HCT116 (cell line): ENCODE measurements around the gene IL1RAPL1. TPM values are rescaled to one million over a fixed set of nuclear protein-coding genes. Genes with fewer than 3 reads are reported as not detected.

Experiments
- ATAC-seq: fragments of 200-7000 bp; cut with Tn5 transposase; 2 replicates; pipeline ENCODE4 v1.9.1; 2020; ENCODE audit warnings: mild to moderate bottlenecking, moderate library complexity
- BruUV-seq: library from RNA; stranded (reverse); fragments of 400-500 nt; replicated peaks from 2 replicates; lab custom pipeline; 2021; lab: Mats Ljungman, UMichigan
- CTCF ChIA-PET: fragments of 300-600 bp; sonication (Branson Sonifier 250); formaldehyde crosslinking; loops from one replicate; lab custom pipeline; 2021; ENCODE audit warnings: antibody characterized with exemption; lab: Charles Lee
- POLR2A ChIA-PET: fragments of 300-600, 350-600 bp; sonication (Branson Sonifier 250); formaldehyde crosslinking; loops from one replicate; lab custom pipeline; 2021; ENCODE audit warnings: antibody characterized with exemption; lab: Charles Lee
- RAD21 ChIA-PET, 2 experiments: fragments of 300-600 bp; sonication (Branson Sonifier 250); formaldehyde crosslinking; loops; one replicate each; lab custom pipeline; 2023; ENCODE audit warnings: low total read pairs in 2 of 2; ENCODE audit not compliant: uncharacterized antibody in 2 of 2, unreplicated experiment in 2 of 2, low non-redundant PET in 1 of 2; lab: Charles Lee
- DNase-seq: peaks from one replicate; pipeline ENCODE4 v3.0.0-alpha.2; 2010; ENCODE audit warnings: low read depth, low spot score
- H2AFZ ChIP-seq: fragments of 200-600 bp; shearing (Covaris generic), sonication (generic); 2 replicates; pipeline ENCODE4 v1.6.1; 2017; ENCODE audit warnings: low read depth, mixed run types, mixed read lengths, antibody characterized with exemption, low read length; ENCODE audit not compliant: poor library complexity, severe bottlenecking
- H3K27ac ChIP-seq: 2 replicates; pipeline ENCODE4 v1.5.1; 2012; ENCODE audit warnings: low read depth, low read length
- H3K27me3 ChIP-seq: fragments of 200-600 bp; sonication (generic); 2 replicates; pipeline ENCODE4 v1.6.1; 2016; ENCODE audit warnings: mixed run types, low read length, mixed read lengths; ENCODE audit not compliant: insufficient read depth
- H3K36me3 ChIP-seq, 2 experiments: fragments of 200-500 bp in 1 of 2; fragments of 200-600 bp in 1 of 2; sonication (Bioruptor generic) in 1 of 2; sonication (generic) in 1 of 2; 2 replicates each; pipeline versions ENCODE4 v1.5.1 to v1.6.1; 2014 to 2016; ENCODE audit warnings: low read length in 2 of 2, inconsistent platforms in 1 of 2, mixed read lengths in 1 of 2, mixed run types in 1 of 2; ENCODE audit not compliant: insufficient read depth in 2 of 2, control insufficient read depth in 1 of 2
- H3K4me1 ChIP-seq, 2 experiments: fragments of 200-600 bp in 1 of 2; sonication (generic) in 1 of 2; 2 replicates each; pipeline versions ENCODE4 v1.5.1 to v1.6.1; 2012 to 2017; ENCODE audit warnings: low read length in 2 of 2, inconsistent platforms in 1 of 2, mild to moderate bottlenecking in 1 of 2, mixed read lengths in 1 of 2, mixed run types in 1 of 2, moderate library complexity in 1 of 2; ENCODE audit not compliant: insufficient read depth in 2 of 2, control insufficient read depth in 1 of 2
- H3K4me2 ChIP-seq: fragments of 200-600 bp; sonication (generic); 2 replicates; pipeline ENCODE4 v1.6.1; 2017; ENCODE audit warnings: mixed run types, low read length, mixed read lengths
- H3K4me3 ChIP-seq, 2 experiments: fragments of 200-600 bp in 1 of 2; sonication (generic) in 1 of 2; replicated peaks in 1 of 2; 2 replicates each; pipeline ENCODE4 v1.5.1; 2011 to 2016; ENCODE audit warnings: low read length in 2 of 2, control low read depth in 1 of 2, low read depth in 1 of 2, mild to moderate bottlenecking in 1 of 2, mixed read lengths in 1 of 2, mixed run types in 1 of 2
- H3K79me2 ChIP-seq: fragments of 200-600 bp; sonication (generic); 2 replicates; pipeline ENCODE4 v1.6.1; 2017; ENCODE audit warnings: mild to moderate bottlenecking, mixed run types, low read length, moderate library complexity, mixed read lengths; ENCODE audit not compliant: insufficient read depth
- H3K9ac ChIP-seq: fragments of 200-600 bp; sonication (generic); 2 replicates; pipeline ENCODE4 v1.6.1; 2016; ENCODE audit warnings: low read length, mixed read lengths
- H3K9me2 ChIP-seq: fragments of 200-600 bp; sonication (generic), shearing (Covaris generic); 2 replicates; pipeline ENCODE4 v1.6.1; 2017; ENCODE audit warnings: mixed run types, mild to moderate bottlenecking, moderate library complexity; ENCODE audit not compliant: insufficient read depth
- H3K9me3 ChIP-seq, 2 experiments: fragments of 200-500 bp in 1 of 2; fragments of 200-600 bp in 1 of 2; sonication (Bioruptor generic) in 1 of 2; sonication (generic) in 1 of 2; 2 replicates each; pipeline ENCODE4 v1.6.1; 2014 to 2017; ENCODE audit warnings: low read length in 2 of 2, mixed read lengths in 2 of 2, inconsistent platforms in 1 of 2, low read depth in 1 of 2, mild to moderate bottlenecking in 1 of 2, mixed run types in 1 of 2, moderate library complexity in 1 of 2; ENCODE audit not compliant: control insufficient read depth in 1 of 2, insufficient read depth in 1 of 2
- H4K20me1 ChIP-seq: fragments of 200-600 bp; sonication (generic), shearing (Covaris generic); 2 replicates; pipeline ENCODE4 v1.6.1; 2017; ENCODE audit warnings: mixed run types, mild to moderate bottlenecking, moderate library complexity; ENCODE audit not compliant: insufficient read depth
- CBX3 ChIP-seq: IDR thresholded peaks from 2 replicates; pipeline ENCODE4 v1.6.1; 2012; ENCODE audit warnings: low read depth
- CEBPB ChIP-seq: IDR thresholded peaks from 2 replicates; pipeline ENCODE4 v1.6.1; 2012; ENCODE audit warnings: low read depth
- EGR1 ChIP-seq: IDR thresholded peaks from 2 replicates; pipeline ENCODE4 v1.6.1; 2012; ENCODE audit warnings: low read depth
- JUND ChIP-seq: IDR thresholded peaks from 2 replicates; pipeline ENCODE4 v1.6.1; 2012
- POLR2A ChIP-seq: IDR thresholded peaks from 2 replicates; pipeline ENCODE4 v1.7.0; 2011; ENCODE audit warnings: borderline replicate concordance; ENCODE audit not compliant: insufficient read depth, insufficient read length; ENCODE audit errors: extremely low read depth
- RAD21 ChIP-seq: IDR thresholded peaks from 2 replicates; pipeline ENCODE4 v1.6.1; 2012; ENCODE audit warnings: low read depth, mild to moderate bottlenecking
- SIN3A ChIP-seq: IDR thresholded peaks from 2 replicates; pipeline ENCODE4 v1.6.1; 2012; ENCODE audit warnings: low read depth
- SP1 ChIP-seq: IDR thresholded peaks from 2 replicates; pipeline ENCODE4 v1.6.1; 2012; ENCODE audit warnings: low read depth
- SRF ChIP-seq: IDR thresholded peaks from 2 replicates; pipeline ENCODE4 v1.6.1; 2012; ENCODE audit warnings: low read depth
- ZNF274 ChIP-seq: fragments of 200-500 bp; sonication (Bioruptor generic); IDR thresholded peaks from 2 replicates; pipeline ENCODE4 v1.6.1; 2014; ENCODE audit warnings: mild to moderate bottlenecking, low read depth, low read length, inconsistent platforms
- intact Hi-C: fragments of 100-400 bp; cut with micrococcal nuclease; formaldehyde crosslinking; loops from 2 replicates; pipeline ENCODE4 v1.10.0; 2022
- total RNA-seq: library from RNA; stranded (reverse); gene quantifications from one replicate; pipeline ENCODE4 v1.2.1, GENCODE V29; 2021; ENCODE audit not compliant: unreplicated experiment
- TF ChIP-seq, protein P1 (sequence below): IDR thresholded peaks from 2 replicates; pipeline ENCODE4 v1.6.1; 2012; ENCODE audit warnings: low read depth
- TF ChIP-seq, protein P2 (sequence below): IDR thresholded peaks from 2 replicates; pipeline ENCODE4 v1.6.1; 2012
- TF ChIP-seq, protein P3 (sequence below): IDR thresholded peaks from 2 replicates; pipeline ENCODE4 v1.6.1; 2012
- TF ChIP-seq, protein P4 (sequence below), 3 experiments: fragments of 200-600 bp in 1 of 3; sonication (generic) in 1 of 3; IDR thresholded peaks in 2 of 3; conservative IDR thresholded peaks in 1 of 3; 2 replicates each; pipeline ENCODE4 v1.5.1; 2012 to 2017; ENCODE audit warnings: low read depth in 2 of 3, low read length in 2 of 3, antibody characterized with exemption in 1 of 3, borderline replicate concordance in 1 of 3, control low read depth in 1 of 3, mild to moderate bottlenecking in 1 of 3, mixed read lengths in 1 of 3, mixed run types in 1 of 3, moderate library complexity in 1 of 3; ENCODE audit not compliant: insufficient read depth in 1 of 3

IL1RAPL1 gene
- total RNA-seq, 1 experiment from 2014 or later, result 2.8 TPM

DNA sequence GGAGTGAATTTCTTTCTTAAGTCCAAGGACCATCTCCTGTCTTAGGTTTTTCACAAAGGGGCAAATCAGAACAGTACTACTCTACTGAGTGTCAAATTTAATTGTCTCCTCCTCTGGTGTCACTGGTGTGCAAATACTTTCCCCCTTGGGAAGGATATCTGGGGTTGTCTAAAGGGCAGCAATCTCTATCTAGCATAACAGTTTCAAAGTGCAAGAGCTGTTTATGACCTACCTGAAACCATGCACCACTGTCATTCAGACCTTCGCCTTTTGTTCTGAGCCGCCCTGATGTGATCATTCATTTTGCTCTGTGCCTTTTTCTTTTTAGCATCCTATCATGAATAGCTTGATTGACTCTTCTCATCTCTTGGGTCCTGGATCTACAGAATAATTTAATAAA lies 39.3 kb downstream of the IL1RAPL1 start:
- no TSS peak for BruUV-seq
- RAD21 ChIA-PET, result no interaction called here

More for the DNA sequence above, 39.3 kb downstream of the IL1RAPL1 start:
- Histone ChIP-seq H3K27ac (no peak overlapping the region), H3K4me1 (peaks cover 0 to 7% of the 10 kb centered on the region in 2 experiments; a peak in 2 of 4 replicates), H2AFZ (no peak overlapping the region), H3K36me3 (no peaks in the 10 kb centered on the region), H3K27me3 (no peaks in the 10 kb centered on the region), H4K20me1 (no peaks in the 10 kb centered on the region), H3K4me3 (no peak overlapping the region), H3K9ac (no peak overlapping the region), H3K9me3 (no peaks in the 10 kb centered on the region), H3K9me2 (no peaks in the 10 kb centered on the region), H3K79me2 (no peaks in the 10 kb centered on the region; the same call in 1 of the 2 replicates), H3K4me2 (no peak overlapping the region)
- TF ChIP-seq RAD21 (no peak), POLR2A (no peak), JUND (no peak), ZNF274 (no peak), SRF (no peak), CEBPB (no peak), CBX3 (no peak), SIN3A (no peak), SP1 (no peak), EGR1 (no peak)
- TF ChIP-seq, protein P1, sequence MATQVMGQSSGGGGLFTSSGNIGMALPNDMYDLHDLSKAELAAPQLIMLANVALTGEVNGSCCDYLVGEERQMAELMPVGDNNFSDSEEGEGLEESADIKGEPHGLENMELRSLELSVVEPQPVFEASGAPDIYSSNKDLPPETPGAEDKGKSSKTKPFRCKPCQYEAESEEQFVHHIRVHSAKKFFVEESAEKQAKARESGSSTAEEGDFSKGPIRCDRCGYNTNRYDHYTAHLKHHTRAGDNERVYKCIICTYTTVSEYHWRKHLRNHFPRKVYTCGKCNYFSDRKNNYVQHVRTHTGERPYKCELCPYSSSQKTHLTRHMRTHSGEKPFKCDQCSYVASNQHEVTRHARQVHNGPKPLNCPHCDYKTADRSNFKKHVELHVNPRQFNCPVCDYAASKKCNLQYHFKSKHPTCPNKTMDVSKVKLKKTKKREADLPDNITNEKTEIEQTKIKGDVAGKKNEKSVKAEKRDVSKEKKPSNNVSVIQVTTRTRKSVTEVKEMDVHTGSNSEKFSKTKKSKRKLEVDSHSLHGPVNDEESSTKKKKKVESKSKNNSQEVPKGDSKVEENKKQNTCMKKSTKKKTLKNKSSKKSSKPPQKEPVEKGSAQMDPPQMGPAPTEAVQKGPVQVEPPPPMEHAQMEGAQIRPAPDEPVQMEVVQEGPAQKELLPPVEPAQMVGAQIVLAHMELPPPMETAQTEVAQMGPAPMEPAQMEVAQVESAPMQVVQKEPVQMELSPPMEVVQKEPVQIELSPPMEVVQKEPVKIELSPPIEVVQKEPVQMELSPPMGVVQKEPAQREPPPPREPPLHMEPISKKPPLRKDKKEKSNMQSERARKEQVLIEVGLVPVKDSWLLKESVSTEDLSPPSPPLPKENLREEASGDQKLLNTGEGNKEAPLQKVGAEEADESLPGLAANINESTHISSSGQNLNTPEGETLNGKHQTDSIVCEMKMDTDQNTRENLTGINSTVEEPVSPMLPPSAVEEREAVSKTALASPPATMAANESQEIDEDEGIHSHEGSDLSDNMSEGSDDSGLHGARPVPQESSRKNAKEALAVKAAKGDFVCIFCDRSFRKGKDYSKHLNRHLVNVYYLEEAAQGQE, result no peak
- TF ChIP-seq, protein P2, sequence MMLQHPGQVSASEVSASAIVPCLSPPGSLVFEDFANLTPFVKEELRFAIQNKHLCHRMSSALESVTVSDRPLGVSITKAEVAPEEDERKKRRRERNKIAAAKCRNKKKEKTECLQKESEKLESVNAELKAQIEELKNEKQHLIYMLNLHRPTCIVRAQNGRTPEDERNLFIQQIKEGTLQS, result no peak
- TF ChIP-seq, protein P3, sequence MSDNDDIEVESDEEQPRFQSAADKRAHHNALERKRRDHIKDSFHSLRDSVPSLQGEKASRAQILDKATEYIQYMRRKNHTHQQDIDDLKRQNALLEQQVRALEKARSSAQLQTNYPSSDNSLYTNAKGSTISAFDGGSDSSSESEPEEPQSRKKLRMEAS, result no peak
- TF ChIP-seq, protein P4, sequence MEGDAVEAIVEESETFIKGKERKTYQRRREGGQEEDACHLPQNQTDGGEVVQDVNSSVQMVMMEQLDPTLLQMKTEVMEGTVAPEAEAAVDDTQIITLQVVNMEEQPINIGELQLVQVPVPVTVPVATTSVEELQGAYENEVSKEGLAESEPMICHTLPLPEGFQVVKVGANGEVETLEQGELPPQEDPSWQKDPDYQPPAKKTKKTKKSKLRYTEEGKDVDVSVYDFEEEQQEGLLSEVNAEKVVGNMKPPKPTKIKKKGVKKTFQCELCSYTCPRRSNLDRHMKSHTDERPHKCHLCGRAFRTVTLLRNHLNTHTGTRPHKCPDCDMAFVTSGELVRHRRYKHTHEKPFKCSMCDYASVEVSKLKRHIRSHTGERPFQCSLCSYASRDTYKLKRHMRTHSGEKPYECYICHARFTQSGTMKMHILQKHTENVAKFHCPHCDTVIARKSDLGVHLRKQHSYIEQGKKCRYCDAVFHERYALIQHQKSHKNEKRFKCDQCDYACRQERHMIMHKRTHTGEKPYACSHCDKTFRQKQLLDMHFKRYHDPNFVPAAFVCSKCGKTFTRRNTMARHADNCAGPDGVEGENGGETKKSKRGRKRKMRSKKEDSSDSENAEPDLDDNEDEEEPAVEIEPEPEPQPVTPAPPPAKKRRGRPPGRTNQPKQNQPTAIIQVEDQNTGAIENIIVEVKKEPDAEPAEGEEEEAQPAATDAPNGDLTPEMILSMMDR (IDR thresholded peaks at IDR 0.05 in 2 of 3, conservative IDR thresholded peaks at IDR 0.05 in 1 of 3; ENCODE audit: borderline replicate concordance in 1 of 3, insufficient read depth in 1 of 3, low read depth in 2 of 3, low read length in 2 of 3), result no peak
- ATAC-seq (no peak), DNase-seq (no peak)
- intact Hi-C loops, result no loop called here
- ChIA-PET POLR2A (no interaction called here), CTCF (no interaction called here)
